HG03045 (cell line): Measurements from ENCODE around the gene SLC6A1.

ENCODE experiments used
- ATAC-seq: cut with Tn5 transposase; IDR thresholded peaks from one replicate; pipeline ENCODE4 v1.9.1; 2021; ENCODE audit warnings: mild to moderate bottlenecking, moderate library complexity; ENCODE audit not compliant: unreplicated experiment

The SLC6A1 gene

DNA sequence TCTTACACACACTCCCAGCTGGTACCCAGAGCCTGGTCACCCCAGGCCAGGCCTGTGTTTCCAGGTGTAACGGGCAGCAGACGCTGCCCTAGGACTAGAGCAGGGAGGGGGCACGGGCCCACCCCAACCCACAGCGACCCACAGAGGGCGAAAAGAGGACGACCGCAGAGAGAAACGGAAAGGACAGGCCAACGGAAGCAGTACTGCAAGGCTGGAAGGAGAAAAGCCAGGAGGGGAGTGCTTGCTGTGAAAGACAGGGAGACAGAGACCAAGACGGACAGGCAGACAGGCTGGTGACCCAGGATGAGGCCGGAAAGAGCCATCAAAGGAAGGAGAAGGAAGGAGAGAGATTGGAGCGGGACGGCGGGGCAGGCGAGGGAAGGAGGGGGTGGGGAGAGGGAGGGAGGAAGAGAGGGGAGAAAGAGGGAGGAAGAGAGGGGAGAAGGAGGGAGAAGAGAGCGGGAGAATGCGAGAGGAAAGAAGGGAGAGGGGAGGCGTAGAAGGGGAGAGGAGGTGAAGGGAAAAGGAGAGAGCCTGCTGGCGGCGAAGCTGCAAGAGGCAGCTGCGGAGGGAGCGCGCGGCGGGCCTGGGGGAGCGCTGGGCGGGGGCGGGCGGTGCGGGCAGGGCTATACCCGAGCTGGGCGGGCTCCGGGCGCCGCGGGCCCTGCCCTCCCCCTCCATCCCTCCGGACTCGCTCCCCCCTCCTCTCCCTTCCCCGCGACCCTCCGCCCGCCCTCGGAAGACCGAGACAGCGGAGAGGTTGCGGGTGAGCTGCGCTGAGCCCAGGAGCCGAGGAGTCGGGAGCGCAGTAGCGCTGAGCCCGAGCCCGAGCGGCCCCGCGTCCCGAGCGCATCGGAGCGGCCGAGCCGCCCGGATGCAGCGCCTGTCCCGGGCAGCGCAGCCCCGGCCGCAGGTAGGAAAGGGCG, at the start of gene SLC6A1:
Gene SLC6A1 (plus strand): TSS at position 732 of the 926 bp plus-strand sequence. CDS start 24,464 bp downstream, outside the sequence.
- ATAC-seq = no peak

GRCh38 chr3:10944866-10945265, 47.7 kb upstream of the SLC6A1 start:
- ATAC-seq = no peak

- ATAC-seq = no peak
These were observed 46.8 kb upstream of the SLC6A1 start for GRCh38 chr3:10945683-10946287.

- ATAC-seq = no peak
These were observed 46.0 kb upstream of the SLC6A1 start for GRCh38 chr3:10946526-10946925.

DNA sequence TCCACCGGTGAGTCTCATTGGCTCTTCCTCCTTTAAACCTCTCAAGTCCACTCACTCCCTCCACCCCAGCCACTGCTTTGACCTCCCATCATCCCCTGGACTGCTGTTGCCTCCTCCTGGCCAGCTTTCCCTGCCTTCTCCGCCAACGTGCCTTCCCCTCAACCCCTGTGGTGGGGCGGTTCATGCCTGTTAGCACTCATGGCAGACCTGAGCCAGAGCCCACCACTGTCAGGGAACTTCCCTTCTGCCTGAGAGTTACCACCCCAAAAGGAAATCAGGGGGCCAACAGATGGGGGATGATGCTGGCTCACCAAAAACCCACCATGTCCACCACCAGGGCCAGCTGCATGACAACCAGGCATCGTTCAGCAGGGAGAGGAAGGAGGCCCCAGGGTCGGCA, 44.2 kb upstream of the SLC6A1 start:
- ATAC-seq = no peak

DNA sequence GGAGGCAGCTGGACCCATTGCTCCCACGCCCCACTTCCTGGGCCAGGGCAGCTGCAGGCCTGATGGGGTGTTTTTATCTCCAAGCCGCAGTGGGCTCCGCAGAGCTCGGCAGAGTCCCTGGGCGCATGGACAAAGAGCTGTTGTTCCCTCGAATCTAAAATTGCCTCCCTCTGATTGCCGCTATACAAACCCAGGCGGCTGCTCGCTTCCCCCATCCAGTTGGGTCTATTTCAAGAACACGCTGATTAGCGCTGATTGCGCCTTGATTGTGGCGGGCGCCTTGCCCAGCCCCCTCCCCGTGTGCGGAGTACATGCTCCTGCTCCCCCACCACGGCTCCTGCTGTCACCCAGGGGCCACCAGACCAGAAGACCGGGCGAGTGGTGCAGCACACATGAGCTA, 43.4 kb upstream of the SLC6A1 start:
- ATAC-seq = no peak

- no peak for ATAC-seq
These were observed 41.9 kb upstream of the SLC6A1 start for GRCh38 chr3:10950476-10951294.

- ATAC-seq = no peak
These were observed 41.1 kb upstream of the SLC6A1 start for GRCh38 chr3:10951295-10951926.

DNA sequence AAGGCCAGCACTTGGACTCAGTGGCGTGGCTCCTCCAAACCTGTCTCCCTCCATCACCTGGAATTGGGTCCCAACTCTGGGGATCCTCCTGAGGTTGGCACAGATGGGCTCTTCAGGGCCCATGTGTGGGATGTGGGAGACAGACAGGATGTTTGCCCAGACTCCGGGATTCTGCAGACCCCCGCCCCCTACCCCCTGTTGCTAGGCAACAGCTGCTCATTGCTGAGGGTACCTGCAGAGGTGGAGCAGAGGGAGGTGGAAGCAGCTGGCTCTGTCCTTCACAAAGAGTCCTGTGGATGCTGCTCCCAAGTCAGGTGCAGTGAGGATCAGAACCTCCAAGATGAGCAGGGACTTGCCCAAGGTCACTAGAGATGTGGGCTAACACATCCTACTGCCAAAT, 40.0 kb upstream of the SLC6A1 start:
- no peak for ATAC-seq

- ATAC-seq = no peak
These were observed 37.8 kb upstream of the SLC6A1 start for GRCh38 chr3:10954740-10955139.

DNA sequence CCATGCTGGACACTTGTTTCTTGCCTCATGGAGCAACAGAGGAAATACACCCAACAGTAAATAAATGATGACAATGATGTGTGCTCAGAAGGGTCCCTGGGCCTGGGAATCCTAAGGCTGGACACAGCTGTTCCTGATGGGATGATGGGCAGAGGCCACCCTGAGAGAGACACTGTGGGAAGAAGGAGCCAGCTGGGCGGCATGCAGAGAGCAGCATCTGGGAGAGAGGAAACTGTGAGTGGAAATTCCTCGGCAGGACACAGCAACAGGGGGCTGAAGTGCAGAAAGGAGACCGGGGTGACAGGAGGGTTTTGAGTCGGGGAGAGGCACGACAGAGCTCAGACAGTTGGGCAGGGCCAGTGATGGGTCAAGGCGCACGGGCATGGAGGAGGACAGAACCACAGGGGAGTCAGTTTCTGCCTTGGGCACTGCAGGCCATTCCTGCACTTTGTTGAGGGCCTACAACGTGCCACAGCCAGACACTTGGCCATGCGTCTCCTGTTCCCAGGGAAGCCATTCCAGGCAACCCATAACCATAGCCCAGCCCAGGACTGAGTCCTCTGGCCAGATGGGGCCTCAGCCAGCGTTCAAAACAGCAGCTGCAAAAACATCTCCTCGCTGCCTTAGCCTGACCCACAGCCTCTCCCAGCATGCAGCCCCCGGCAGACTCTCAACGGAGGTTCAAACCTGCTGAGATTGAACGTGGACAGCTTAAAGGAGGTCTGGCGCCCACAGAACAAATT, 36.7 kb upstream of the SLC6A1 start:
- no peak for ATAC-seq

DNA sequence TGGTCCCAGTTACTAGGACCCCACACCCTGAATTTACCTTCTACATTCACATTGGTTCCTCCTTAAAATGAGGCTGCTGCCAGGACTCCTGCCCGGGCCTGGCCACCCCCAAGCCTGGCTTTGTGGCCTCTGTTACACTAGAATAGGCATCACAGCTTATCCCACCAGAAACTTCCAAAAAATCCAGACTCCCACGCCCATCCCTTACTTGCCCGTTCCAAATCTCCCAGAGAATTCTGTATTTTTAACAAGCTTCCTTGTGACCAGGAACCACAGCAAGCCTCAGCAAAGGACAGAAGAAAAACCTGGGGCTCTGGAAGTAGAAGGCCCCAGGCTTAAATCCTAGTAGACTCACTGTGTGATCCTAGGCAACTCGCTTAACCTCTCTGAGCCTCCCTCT, 36.0 kb upstream of the SLC6A1 start:
- no peak for ATAC-seq

GRCh38 chr3:10956986-10957385, 35.6 kb upstream of the SLC6A1 start:
- no peak for ATAC-seq

- no peak for ATAC-seq
These were observed 34.4 kb upstream of the SLC6A1 start for GRCh38 chr3:10957976-10958749.

DNA sequence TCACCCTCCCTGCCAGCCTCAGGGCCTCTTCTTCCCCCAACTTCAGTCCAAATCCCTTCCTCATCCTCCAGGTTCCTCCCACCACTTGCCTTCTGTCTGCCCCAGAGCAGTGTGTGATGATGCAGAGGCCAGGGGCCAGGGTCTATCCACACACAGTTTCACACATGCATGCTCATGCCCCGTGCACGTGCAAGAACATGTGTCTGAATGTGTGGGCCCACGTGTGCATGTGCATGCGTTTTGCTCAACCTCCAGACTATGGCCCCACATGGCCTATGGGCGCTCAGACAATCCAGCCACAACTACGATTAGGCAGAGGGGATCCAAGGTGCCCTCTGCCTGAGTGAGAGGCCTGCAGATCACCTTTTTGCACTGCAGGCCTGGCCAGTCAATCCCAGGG, 32.3 kb upstream of the SLC6A1 start:
- no peak for ATAC-seq

DNA sequence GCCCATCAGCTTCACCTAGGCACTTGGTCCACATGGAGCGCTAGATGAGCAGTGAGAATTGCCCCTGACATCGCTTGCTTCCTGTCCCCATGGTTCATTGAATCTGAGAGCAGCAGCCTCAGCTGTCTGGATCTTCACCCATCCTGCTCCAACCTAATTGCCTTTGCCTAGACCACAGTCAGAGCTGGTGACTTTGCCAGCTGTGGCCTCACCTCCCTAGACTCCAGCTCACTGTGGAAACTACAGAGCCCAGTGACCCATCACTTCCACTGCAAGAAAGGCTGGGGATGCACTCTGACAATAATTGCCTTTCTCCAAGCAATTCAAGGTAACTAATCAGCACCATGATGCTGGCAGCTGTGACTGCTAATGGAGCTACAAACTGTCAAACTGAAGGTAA, 30.6 kb upstream of the SLC6A1 start:
- no peak for ATAC-seq

- ATAC-seq = no peak
These were observed 30.0 kb upstream of the SLC6A1 start for GRCh38 chr3:10962481-10963036.

DNA sequence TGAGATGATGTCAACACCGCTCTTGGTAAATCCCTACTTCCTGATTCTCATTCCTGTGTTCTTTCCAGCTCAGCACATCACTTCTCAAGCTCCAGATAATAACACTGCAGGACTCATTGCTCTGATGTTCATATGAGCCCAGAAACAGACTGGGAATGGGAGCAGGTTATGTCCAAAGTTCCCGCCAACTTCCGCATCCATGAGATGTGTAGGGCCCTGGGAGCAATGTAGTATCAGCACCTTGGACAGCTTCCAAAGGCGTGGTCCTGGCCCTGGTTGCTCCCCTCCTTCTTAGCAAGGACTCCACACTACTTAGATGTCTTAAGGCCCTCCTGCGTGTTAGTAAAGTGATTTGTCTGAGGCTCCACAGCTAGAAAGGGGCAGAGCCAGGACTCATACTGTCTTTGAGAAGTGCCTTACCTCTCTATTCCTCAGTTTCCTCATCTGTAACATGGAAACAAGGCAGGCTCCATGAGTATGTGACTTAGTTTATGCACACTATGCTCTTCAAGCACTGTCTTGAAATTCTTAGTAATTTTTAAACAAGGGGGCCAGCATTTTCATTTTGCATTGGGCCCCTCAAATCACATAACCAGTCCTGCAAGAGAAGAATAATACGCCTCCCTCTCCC, 27.9 kb upstream of the SLC6A1 start:
- ATAC-seq = no peak

- ATAC-seq = no peak
These were observed 24.1 kb upstream of the SLC6A1 start for GRCh38 chr3:10968401-10968800.
